ENCODE data around the gene EVL. TPM values are rescaled to one million over a fixed set of nuclear protein-coding genes. Genes with fewer than 3 reads are reported as not detected.

Gene EVL
- total RNA-seq, 1 donor from 2014 or later, result 159 TPM

- Mint-ChIP-seq H3K27me3 (no peaks in the 10 kb centered on the region), H3K9me3 (no peaks in the 10 kb centered on the region), H3K27ac (peak overlapping the region; percentile 83), H3K4me3 (peak overlapping the region; percentile 42), H3K4me1 (ENCODE audit: unreplicated experiment) (peaks cover 37% of the 10 kb centered on the region), H3K36me3 (peaks cover 10% of the 10 kb centered on the region)
- peak; percentile 89 for DNase-seq (ENCODE audit: extremely low spot score, unreplicated experiment)
- TF ChIP-seq CTCF (conservative IDR thresholded peaks at IDR 0.05), result peak; percentile 93
These were observed 43.0 kb downstream of the EVL start for GRCh38 chr14:100108042-100108825.

GRCh38 chr14:100108840-100109593, 43.8 kb downstream of the EVL start:
- Mint-ChIP-seq H3K4me3 (no peak overlapping the region), H3K36me3 (peaks cover 9% of the 10 kb centered on the region), H3K9me3 (no peaks in the 10 kb centered on the region), H3K27me3 (no peaks in the 10 kb centered on the region), H3K27ac (peak overlapping the region; percentile 83), H3K4me1 (ENCODE audit: unreplicated experiment) (peaks cover 32% of the 10 kb centered on the region)
- no peak for DNase-seq (ENCODE audit: extremely low spot score, unreplicated experiment)
- no peak for TF ChIP-seq CTCF (conservative IDR thresholded peaks at IDR 0.05)

GRCh38 chr14:100109594-100109955, 44.4 kb downstream of the EVL start:
- DNase-seq (ENCODE audit: extremely low spot score, unreplicated experiment), result no peak
- no peaks in the 10 kb centered on the region for H3K9me3 Mint-ChIP-seq
- no peaks in the 10 kb centered on the region for H3K27me3 Mint-ChIP-seq
- TF ChIP-seq CTCF (conservative IDR thresholded peaks at IDR 0.05), result no peak
- H3K36me3 Mint-ChIP-seq, result peaks cover 9% of the 10 kb centered on the region
- no peak overlapping the region for H3K4me3 Mint-ChIP-seq
- peak overlapping the region; percentile 83 for H3K27ac Mint-ChIP-seq
- H3K4me1 Mint-ChIP-seq (ENCODE audit: unreplicated experiment), result peaks cover 26% of the 10 kb centered on the region

GRCh38 chr14:100110816-100111215, 45.6 kb downstream of the EVL start:
- no peak for TF ChIP-seq CTCF (conservative IDR thresholded peaks at IDR 0.05)
- H3K4me3 Mint-ChIP-seq, result no peak overlapping the region
- H3K9me3 Mint-ChIP-seq, result no peaks in the 10 kb centered on the region
- no peaks in the 10 kb centered on the region for H3K27me3 Mint-ChIP-seq
- peaks cover 25% of the 10 kb centered on the region for H3K4me1 Mint-ChIP-seq (ENCODE audit: unreplicated experiment)
- no peak overlapping the region for H3K27ac Mint-ChIP-seq
- DNase-seq (ENCODE audit: extremely low spot score, unreplicated experiment), result no peak
- peaks cover 9% of the 10 kb centered on the region for H3K36me3 Mint-ChIP-seq

- Mint-ChIP-seq H3K27ac (no peak overlapping the region), H3K36me3 (peaks cover 4% of the 10 kb centered on the region), H3K4me1 (ENCODE audit: unreplicated experiment) (peaks cover 25% of the 10 kb centered on the region), H3K4me3 (no peak overlapping the region), H3K27me3 (no peaks in the 10 kb centered on the region), H3K9me3 (no peaks in the 10 kb centered on the region)
- DNase-seq (ENCODE audit: extremely low spot score, unreplicated experiment), result no peak
- TF ChIP-seq CTCF (conservative IDR thresholded peaks at IDR 0.05), result no peak
These were observed 46.9 kb downstream of the EVL start for GRCh38 chr14:100111931-100112704.

Data from type B pancreatic cell (in vitro differentiated cells).